ENCODE measurements around the gene NT5DC1.

DNA sequence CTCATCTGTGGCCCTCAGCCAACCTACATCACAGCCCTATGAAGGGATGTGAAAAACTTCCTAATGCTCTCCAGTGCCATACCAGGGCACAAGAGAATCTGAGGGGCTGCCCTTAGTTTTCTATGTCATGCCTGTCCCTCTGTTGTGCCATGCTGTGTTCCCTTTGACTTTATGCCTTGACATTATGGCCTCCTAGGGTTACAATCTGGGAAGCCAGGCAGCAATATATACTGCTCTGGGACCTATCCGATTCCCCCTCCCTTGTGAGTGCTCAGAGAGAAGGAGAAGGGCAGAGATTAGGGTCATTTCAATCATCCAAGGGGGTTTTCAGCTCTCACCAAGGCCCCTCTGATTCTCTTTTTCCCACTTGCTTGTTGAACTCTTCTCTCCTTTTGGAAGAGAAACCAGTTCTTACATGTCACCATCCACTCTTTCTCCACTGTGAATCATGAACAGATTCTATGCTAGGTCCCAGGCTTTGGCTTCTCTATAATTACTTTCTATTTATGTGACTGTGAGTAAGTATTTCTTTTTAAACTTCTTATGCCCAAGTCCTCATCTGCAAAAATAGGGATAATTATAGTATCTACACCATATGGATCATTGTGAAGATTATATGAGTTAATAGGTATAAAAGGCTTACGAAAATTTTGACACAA, 25.8 kb upstream of the NT5DC1 start:
- TF ChIP-seq, protein P1, sequence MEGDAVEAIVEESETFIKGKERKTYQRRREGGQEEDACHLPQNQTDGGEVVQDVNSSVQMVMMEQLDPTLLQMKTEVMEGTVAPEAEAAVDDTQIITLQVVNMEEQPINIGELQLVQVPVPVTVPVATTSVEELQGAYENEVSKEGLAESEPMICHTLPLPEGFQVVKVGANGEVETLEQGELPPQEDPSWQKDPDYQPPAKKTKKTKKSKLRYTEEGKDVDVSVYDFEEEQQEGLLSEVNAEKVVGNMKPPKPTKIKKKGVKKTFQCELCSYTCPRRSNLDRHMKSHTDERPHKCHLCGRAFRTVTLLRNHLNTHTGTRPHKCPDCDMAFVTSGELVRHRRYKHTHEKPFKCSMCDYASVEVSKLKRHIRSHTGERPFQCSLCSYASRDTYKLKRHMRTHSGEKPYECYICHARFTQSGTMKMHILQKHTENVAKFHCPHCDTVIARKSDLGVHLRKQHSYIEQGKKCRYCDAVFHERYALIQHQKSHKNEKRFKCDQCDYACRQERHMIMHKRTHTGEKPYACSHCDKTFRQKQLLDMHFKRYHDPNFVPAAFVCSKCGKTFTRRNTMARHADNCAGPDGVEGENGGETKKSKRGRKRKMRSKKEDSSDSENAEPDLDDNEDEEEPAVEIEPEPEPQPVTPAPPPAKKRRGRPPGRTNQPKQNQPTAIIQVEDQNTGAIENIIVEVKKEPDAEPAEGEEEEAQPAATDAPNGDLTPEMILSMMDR (conservative IDR thresholded peaks at IDR 0.05): no peak
- no peak for TF ChIP-seq ZFX (IDR thresholded peaks at IDR 0.05)
